Measurements from ENCODE around the gene ADD2.

The ADD2 gene

DNA sequence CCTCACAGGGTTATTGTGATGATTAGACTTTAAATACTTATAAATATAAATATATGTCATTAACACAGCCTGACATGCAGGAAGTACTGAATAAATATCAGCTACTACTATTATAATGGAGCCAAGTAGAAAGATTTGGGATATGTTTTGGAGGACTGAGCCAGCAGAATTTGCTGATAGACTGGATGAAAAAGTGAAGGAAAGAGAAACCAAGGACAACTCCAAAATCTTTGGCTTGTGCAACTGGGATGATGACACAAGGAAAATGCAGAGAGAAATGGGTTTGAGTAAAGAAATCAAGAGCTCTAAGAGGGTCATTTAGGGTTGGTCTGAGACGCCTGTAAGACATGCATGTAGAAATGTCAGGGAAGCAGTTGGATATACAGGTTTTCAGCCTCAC lies 15.6 kb downstream of the ADD2 start:
- TF ChIP-seq, protein P1, sequence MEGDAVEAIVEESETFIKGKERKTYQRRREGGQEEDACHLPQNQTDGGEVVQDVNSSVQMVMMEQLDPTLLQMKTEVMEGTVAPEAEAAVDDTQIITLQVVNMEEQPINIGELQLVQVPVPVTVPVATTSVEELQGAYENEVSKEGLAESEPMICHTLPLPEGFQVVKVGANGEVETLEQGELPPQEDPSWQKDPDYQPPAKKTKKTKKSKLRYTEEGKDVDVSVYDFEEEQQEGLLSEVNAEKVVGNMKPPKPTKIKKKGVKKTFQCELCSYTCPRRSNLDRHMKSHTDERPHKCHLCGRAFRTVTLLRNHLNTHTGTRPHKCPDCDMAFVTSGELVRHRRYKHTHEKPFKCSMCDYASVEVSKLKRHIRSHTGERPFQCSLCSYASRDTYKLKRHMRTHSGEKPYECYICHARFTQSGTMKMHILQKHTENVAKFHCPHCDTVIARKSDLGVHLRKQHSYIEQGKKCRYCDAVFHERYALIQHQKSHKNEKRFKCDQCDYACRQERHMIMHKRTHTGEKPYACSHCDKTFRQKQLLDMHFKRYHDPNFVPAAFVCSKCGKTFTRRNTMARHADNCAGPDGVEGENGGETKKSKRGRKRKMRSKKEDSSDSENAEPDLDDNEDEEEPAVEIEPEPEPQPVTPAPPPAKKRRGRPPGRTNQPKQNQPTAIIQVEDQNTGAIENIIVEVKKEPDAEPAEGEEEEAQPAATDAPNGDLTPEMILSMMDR (IDR thresholded peaks at IDR 0.05; ENCODE audit: poor library complexity, severe bottlenecking): no peak
- H3K4me1 ChIP-seq (ENCODE audit: insufficient read depth, poor library complexity, severe bottlenecking): no peaks in the 10 kb centered on the region
- no peak overlapping the region for H3K4me3 ChIP-seq (ENCODE audit: severe bottlenecking)
- peaks cover 44% of the 10 kb centered on the region for H3K27me3 ChIP-seq (ENCODE audit: insufficient read depth, poor library complexity, severe bottlenecking)
- ATAC-seq (ENCODE audit: low read depth): no peak
- DNase-seq (ENCODE audit: low spot score): no peak
- no peaks in the 10 kb centered on the region for H3K36me3 ChIP-seq (ENCODE audit: low read depth)
- no peak overlapping the region for H3K27ac ChIP-seq (ENCODE audit: poor library complexity, severe bottlenecking)
- no peaks in the 10 kb centered on the region for H3K9me3 ChIP-seq (ENCODE audit: severe bottlenecking)

DNA sequence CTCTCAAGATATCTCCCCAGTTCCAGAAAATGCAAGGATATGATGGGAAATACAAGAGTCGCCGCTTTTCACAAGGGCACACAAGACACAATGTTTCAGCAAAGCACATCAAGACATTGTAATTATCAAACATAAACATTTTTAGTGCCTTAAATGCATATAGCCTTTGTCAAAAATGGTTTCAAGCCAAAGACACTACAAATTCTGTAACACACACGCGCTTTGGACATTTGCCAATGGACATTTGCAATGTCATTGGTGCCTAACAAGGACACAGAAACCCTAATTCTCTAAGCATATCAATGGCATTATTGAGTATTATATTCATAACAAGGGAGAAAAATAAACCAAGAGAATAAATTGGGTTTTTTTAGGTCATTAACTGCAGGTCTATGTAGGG lies 16.1 kb downstream of the ADD2 start:
- H3K9me3 ChIP-seq (ENCODE audit: severe bottlenecking): no peaks in the 10 kb centered on the region
- TF ChIP-seq, protein P1 (IDR thresholded peaks at IDR 0.05; ENCODE audit: poor library complexity, severe bottlenecking): no peak
- DNase-seq (ENCODE audit: low spot score) (no peak), ATAC-seq (ENCODE audit: low read depth) (no peak)
- H3K4me3 ChIP-seq (ENCODE audit: severe bottlenecking): no peak overlapping the region
- no peak overlapping the region for H3K27ac ChIP-seq (ENCODE audit: poor library complexity, severe bottlenecking)
- H3K27me3 ChIP-seq (ENCODE audit: insufficient read depth, poor library complexity, severe bottlenecking): peaks cover 38% of the 10 kb centered on the region
- H3K4me1 ChIP-seq (ENCODE audit: insufficient read depth, poor library complexity, severe bottlenecking): no peaks in the 10 kb centered on the region
- H3K36me3 ChIP-seq (ENCODE audit: low read depth): no peaks in the 10 kb centered on the region

DNA sequence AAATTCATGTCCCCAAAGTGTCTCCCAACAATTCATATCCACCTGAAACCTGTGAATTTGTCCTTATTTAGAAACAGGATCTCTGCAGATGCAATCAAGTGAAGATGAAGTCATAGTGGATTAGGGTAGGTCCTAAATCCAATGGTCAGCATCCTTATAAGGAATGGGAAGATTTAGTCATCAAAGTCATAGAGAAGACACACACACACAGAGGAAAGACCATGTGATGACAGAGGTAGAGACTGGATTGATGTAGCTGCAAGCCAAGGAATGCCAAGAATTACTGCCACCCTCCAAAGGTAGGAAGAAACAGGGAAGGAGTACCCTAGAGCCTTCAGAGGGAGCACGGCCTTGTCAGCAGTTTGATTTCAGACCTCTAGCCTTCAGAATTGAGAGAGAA lies 17.7 kb downstream of the ADD2 start:
- ATAC-seq (ENCODE audit: low read depth) (no peak), DNase-seq (ENCODE audit: low spot score) (no peak)
- Histone ChIP-seq H3K27me3 (ENCODE audit: insufficient read depth, poor library complexity, severe bottlenecking) (peaks cover 35% of the 10 kb centered on the region), H3K9me3 (ENCODE audit: severe bottlenecking) (no peaks in the 10 kb centered on the region), H3K27ac (ENCODE audit: poor library complexity, severe bottlenecking) (no peak overlapping the region), H3K36me3 (ENCODE audit: low read depth) (no peaks in the 10 kb centered on the region), H3K4me1 (ENCODE audit: insufficient read depth, poor library complexity, severe bottlenecking) (no peaks in the 10 kb centered on the region), H3K4me3 (ENCODE audit: severe bottlenecking) (no peak overlapping the region)
- TF ChIP-seq, protein P1 (IDR thresholded peaks at IDR 0.05; ENCODE audit: poor library complexity, severe bottlenecking): no peak

DNA sequence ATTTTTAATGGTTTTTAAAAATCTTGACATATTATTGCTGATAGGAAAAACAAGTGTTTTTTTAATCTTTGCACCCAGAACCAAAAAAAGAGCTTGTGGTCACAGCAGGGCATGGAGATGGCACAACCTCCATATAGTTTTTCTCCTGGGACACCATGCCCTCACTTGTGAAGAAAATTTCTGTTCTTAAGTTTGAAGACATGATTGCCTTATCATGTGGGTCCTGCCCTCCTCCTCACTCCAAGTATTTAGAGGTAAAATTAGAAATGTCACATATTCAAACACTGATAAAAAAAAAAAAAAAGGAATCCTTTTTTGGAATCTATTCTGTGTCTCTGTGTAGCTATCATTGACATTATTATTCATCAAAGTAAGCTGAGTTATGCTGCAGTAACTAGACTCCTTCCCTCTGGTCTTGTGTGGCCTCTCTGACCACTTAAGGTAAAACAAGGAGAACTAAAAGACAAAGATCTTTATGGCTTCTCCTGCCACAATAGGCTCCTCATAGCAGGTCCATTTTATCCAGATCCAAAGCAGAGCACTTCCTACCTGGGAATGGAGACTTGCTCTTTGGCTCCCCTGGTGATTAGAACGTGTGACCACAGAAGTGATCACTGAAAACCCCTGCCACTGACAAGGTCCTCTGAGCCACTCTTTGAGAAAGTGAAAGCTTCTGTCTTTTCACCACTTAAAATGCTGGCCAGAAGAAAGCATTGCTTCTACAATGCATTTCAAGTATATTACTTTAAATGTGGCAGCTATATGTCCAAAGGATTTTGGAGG lies 19.8 kb downstream of the ADD2 start:
- TF ChIP-seq, protein P1 (IDR thresholded peaks at IDR 0.05; ENCODE audit: poor library complexity, severe bottlenecking): no peak
- Histone ChIP-seq H3K4me3 (ENCODE audit: severe bottlenecking) (no peak overlapping the region), H3K27ac (ENCODE audit: poor library complexity, severe bottlenecking) (no peak overlapping the region), H3K9me3 (ENCODE audit: severe bottlenecking) (no peaks in the 10 kb centered on the region), H3K27me3 (ENCODE audit: insufficient read depth, poor library complexity, severe bottlenecking) (peaks cover 14% of the 10 kb centered on the region), H3K4me1 (ENCODE audit: insufficient read depth, poor library complexity, severe bottlenecking) (no peaks in the 10 kb centered on the region), H3K36me3 (ENCODE audit: low read depth) (no peaks in the 10 kb centered on the region)
- ATAC-seq (ENCODE audit: low read depth) (no peak), DNase-seq (ENCODE audit: low spot score) (no peak)

DNA sequence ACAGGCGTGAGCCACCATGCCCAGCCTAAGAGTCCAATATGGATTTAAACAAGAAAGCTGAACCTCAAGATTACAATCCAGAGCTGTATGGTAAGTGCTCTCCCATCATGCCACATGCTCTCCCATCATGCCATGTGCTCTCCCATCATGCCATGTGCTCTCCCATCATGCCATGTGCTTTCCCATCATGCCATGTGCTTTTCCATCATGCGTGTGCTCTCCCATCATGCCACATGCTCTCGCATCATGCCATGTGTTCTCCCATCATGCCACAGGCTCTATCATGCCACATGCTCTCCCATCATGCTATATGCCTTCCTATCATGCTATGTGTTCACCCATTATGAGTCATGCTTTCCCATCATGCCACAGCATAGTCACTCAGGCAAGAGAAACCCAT lies 20.7 kb downstream of the ADD2 start:
- Histone ChIP-seq H3K4me1 (ENCODE audit: insufficient read depth, poor library complexity, severe bottlenecking) (no peaks in the 10 kb centered on the region), H3K27ac (ENCODE audit: poor library complexity, severe bottlenecking) (no peak overlapping the region), H3K36me3 (ENCODE audit: low read depth) (no peaks in the 10 kb centered on the region), H3K4me3 (ENCODE audit: severe bottlenecking) (no peak overlapping the region), H3K9me3 (ENCODE audit: severe bottlenecking) (no peaks in the 10 kb centered on the region), H3K27me3 (ENCODE audit: insufficient read depth, poor library complexity, severe bottlenecking) (peaks cover 7% of the 10 kb centered on the region)
- DNase-seq (ENCODE audit: low spot score): no peak
- no peak for ATAC-seq (ENCODE audit: low read depth)
- TF ChIP-seq, protein P1 (IDR thresholded peaks at IDR 0.05; ENCODE audit: poor library complexity, severe bottlenecking): no peak
